Liver (tissue), 9 donors: ENCODE measurements around the gene TARDBP. TPM values are rescaled to one million over a fixed set of nuclear protein-coding genes. Genes with fewer than 3 reads are reported as not detected.
"Not testable (repeated sequence)": the region's sequence is repeated elsewhere in the genome, so short reads cannot be mapped to it uniquely, and the experiment has no call there.

Source experiments
- DNase-seq: peaks from one replicate; pipeline ENCODE4 v3.0.0-alpha.2; 2017; ENCODE audit warnings: low spot score
- H3K27ac ChIP-seq, 2 donors: one replicate each; pipeline ENCODE4 v1.7.0; 2013; ENCODE audit warnings: inconsistent platforms in 2 of 2, low read length in 2 of 2, control low read depth in 1 of 2, low read depth in 1 of 2, mild to moderate bottlenecking in 1 of 2
- H3K27me3 ChIP-seq, 4 donors: one replicate each; pipeline versions ENCODE4 v1.6.1 to v1.7.0; 2013; ENCODE audit warnings: low read length in 3 of 4, inconsistent platforms in 1 of 4, mild to moderate bottlenecking in 1 of 4, moderate library complexity in 1 of 4; ENCODE audit not compliant: control insufficient read depth in 4 of 4, insufficient read depth in 4 of 4
- H3K36me3 ChIP-seq, 4 donors: one replicate each; pipeline versions ENCODE4 v1.6.1 to v1.7.0; 2013; ENCODE audit warnings: low read length in 3 of 4, mild to moderate bottlenecking in 3 of 4, low read depth in 1 of 4, moderate library complexity in 1 of 4; ENCODE audit not compliant: control insufficient read depth in 4 of 4, insufficient read depth in 3 of 4
- H3K4me1 ChIP-seq, 4 donors: one replicate each; pipeline versions ENCODE4 v1.6.1 to v1.7.0; 2013; ENCODE audit warnings: low read length in 3 of 4, mild to moderate bottlenecking in 3 of 4, moderate library complexity in 1 of 4; ENCODE audit not compliant: control insufficient read depth in 4 of 4, insufficient read depth in 4 of 4
- H3K4me3 ChIP-seq, 3 donors: one replicate each; pipeline versions ENCODE4 v1.6.1 to v1.7.0; 2013; ENCODE audit warnings: low read length in 3 of 3, control low read depth in 1 of 3, low read depth in 1 of 3, mild to moderate bottlenecking in 1 of 3
- H3K9ac ChIP-seq, 2 donors: one replicate each; pipeline ENCODE4 v1.7.0; 2013; ENCODE audit warnings: low read length in 2 of 2, mild to moderate bottlenecking in 2 of 2, moderate library complexity in 2 of 2, control low read depth in 1 of 2, low read depth in 1 of 2
- H3K9me3 ChIP-seq, 4 donors: one replicate each; pipeline versions ENCODE4 v1.6.1 to v1.7.0; 2013; ENCODE audit warnings: low read length in 3 of 4; ENCODE audit not compliant: control insufficient read depth in 4 of 4
- EGR1 ChIP-seq, 2 donors: IDR thresholded peaks; 2 replicates each; pipeline ENCODE4 v1.6.1; 2016 to 2018; ENCODE audit warnings: antibody characterized with exemption in 2 of 2, low read depth in 2 of 2
- JUND ChIP-seq, 2 donors: IDR thresholded peaks; 2 replicates each; pipeline ENCODE4 v1.6.1; 2016; ENCODE audit warnings: antibody characterized with exemption in 2 of 2
- NR2F2 ChIP-seq: IDR thresholded peaks from 2 replicates; pipeline ENCODE4 v1.6.1; 2016; ENCODE audit warnings: antibody characterized with exemption
- RAD21 ChIP-seq, 2 donors: IDR thresholded peaks; 2 replicates each; pipeline ENCODE4 v1.6.1; 2016; ENCODE audit warnings: antibody characterized with exemption in 2 of 2, mild to moderate bottlenecking in 2 of 2
- RXRA ChIP-seq, 2 donors: IDR thresholded peaks; 2 replicates each; pipeline ENCODE4 v1.6.1; 2017 to 2018; ENCODE audit warnings: antibody characterized with exemption in 2 of 2, mild to moderate bottlenecking in 1 of 2
- TAF1 ChIP-seq: conservative IDR thresholded peaks from 2 replicates; pipeline ENCODE4 v1.6.1; 2016; ENCODE audit warnings: antibody characterized with exemption, mild to moderate bottlenecking
- YY1 ChIP-seq: IDR thresholded peaks from 2 replicates; pipeline ENCODE4 v1.6.1; 2016; ENCODE audit warnings: antibody characterized with exemption, mild to moderate bottlenecking
- WGBS: extraction: QIAGEN DNeasy Blood & Tissue Kit; methylation state at CpG from one replicate; pipeline ENCODE4 v1.1.7; 2013; 5-methylcytosine and 5-hydroxymethylcytosine counted together
- polyA plus RNA-seq, 2 donors: library from polyadenylated mRNA; stranded (reverse) in 1 of 2; unstranded in 1 of 2; fragments of 200-250 nt in 1 of 2; fragments of >200 nt in 1 of 2; fragmentation: Nextera tagmentation in 1 of 2; extraction: Ambion mirVana in 1 of 2; gene quantifications; one replicate each; pipeline versions ENCODE4 v1.2.1 to v1.2.3, GENCODE V29; 2013 to 2015
- total RNA-seq, 2 donors: library from RNA; depleted of rRNA; stranded (reverse); fragments of >200 nt; gene quantifications; one replicate each; pipeline ENCODE4 v1.2.3, GENCODE V29; 2014
- TF ChIP-seq, protein P1 (sequence below): fragments of 150-350 bp; IDR thresholded peaks from 2 replicates; pipeline ENCODE4 v1.5.1; 2017; ENCODE audit warnings: improper control_type of control experiment, low read depth, low read length; ENCODE audit not compliant: missing input control
- TF ChIP-seq, protein P2 (sequence below): IDR thresholded peaks from 2 replicates; pipeline ENCODE4 v1.6.1; 2016; ENCODE audit warnings: antibody characterized with exemption, mild to moderate bottlenecking
- TF ChIP-seq, protein P3 (sequence below): IDR thresholded peaks from 2 replicates; pipeline ENCODE4 v1.6.1; 2016; ENCODE audit warnings: antibody characterized with exemption
- TF ChIP-seq, protein P4 (sequence below): IDR thresholded peaks from 2 replicates; pipeline ENCODE4 v1.6.1; 2016; ENCODE audit warnings: antibody characterized with exemption
- donor health status: healthy.
- donor health status: healthy.
- donor health status: healthy.
- donor health status: healthy.
- donor health status: healthy.

TARDBP gene
- total and polyA plus RNA-seq, 4 donors: 44.4 to 87.6 (median 79.2) TPM

DNA sequence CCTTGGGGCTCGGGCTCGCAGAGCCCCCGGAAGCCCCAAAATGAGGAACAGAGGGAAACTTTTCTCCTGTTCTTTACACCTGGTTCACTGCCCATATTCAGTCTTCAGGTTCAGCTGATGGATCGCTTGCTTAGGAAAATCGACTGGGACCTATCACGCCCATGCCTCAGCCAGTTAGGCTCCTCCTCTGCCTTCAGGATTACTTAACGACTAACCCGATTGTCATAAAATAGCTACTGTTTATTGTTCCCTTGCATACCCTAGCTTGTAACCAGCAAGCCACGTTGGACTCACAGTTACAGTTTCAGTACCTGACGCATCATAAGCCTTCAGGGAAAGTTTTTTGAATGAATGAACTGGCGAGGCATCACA, 692 bp downstream of the TARDBP start:
- DNase-seq: no peak
- peaks cover 9 to 24% (median 18%) of the 10 kb centered on the region in 4 donors for H3K4me1 ChIP-seq
- peak overlapping the region; percentile 92 to 96 for H3K27ac ChIP-seq
- H3K27me3 ChIP-seq: no peaks in the 10 kb centered on the region
- peaks cover 6 to 26% (median 21%) of the 10 kb centered on the region in 4 donors for H3K36me3 ChIP-seq
- H3K9me3 ChIP-seq: no peaks in the 10 kb centered on the region
- WGBS: 2% methylated on average over 11 of the region's 11 CpGs
- H3K9ac ChIP-seq: peak overlapping the region; percentile 83 to 86
- TF ChIP-seq, protein P1, sequence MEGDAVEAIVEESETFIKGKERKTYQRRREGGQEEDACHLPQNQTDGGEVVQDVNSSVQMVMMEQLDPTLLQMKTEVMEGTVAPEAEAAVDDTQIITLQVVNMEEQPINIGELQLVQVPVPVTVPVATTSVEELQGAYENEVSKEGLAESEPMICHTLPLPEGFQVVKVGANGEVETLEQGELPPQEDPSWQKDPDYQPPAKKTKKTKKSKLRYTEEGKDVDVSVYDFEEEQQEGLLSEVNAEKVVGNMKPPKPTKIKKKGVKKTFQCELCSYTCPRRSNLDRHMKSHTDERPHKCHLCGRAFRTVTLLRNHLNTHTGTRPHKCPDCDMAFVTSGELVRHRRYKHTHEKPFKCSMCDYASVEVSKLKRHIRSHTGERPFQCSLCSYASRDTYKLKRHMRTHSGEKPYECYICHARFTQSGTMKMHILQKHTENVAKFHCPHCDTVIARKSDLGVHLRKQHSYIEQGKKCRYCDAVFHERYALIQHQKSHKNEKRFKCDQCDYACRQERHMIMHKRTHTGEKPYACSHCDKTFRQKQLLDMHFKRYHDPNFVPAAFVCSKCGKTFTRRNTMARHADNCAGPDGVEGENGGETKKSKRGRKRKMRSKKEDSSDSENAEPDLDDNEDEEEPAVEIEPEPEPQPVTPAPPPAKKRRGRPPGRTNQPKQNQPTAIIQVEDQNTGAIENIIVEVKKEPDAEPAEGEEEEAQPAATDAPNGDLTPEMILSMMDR: no peak
- TF ChIP-seq, protein P2, sequence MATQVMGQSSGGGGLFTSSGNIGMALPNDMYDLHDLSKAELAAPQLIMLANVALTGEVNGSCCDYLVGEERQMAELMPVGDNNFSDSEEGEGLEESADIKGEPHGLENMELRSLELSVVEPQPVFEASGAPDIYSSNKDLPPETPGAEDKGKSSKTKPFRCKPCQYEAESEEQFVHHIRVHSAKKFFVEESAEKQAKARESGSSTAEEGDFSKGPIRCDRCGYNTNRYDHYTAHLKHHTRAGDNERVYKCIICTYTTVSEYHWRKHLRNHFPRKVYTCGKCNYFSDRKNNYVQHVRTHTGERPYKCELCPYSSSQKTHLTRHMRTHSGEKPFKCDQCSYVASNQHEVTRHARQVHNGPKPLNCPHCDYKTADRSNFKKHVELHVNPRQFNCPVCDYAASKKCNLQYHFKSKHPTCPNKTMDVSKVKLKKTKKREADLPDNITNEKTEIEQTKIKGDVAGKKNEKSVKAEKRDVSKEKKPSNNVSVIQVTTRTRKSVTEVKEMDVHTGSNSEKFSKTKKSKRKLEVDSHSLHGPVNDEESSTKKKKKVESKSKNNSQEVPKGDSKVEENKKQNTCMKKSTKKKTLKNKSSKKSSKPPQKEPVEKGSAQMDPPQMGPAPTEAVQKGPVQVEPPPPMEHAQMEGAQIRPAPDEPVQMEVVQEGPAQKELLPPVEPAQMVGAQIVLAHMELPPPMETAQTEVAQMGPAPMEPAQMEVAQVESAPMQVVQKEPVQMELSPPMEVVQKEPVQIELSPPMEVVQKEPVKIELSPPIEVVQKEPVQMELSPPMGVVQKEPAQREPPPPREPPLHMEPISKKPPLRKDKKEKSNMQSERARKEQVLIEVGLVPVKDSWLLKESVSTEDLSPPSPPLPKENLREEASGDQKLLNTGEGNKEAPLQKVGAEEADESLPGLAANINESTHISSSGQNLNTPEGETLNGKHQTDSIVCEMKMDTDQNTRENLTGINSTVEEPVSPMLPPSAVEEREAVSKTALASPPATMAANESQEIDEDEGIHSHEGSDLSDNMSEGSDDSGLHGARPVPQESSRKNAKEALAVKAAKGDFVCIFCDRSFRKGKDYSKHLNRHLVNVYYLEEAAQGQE: no peak
- TF ChIP-seq RXRA (IDR thresholded peaks at IDR 0.05) (no peak), YY1 (no peak), JUND (IDR thresholded peaks at IDR 0.05) (no peak), TAF1 (no peak)
- TF ChIP-seq, protein P3, sequence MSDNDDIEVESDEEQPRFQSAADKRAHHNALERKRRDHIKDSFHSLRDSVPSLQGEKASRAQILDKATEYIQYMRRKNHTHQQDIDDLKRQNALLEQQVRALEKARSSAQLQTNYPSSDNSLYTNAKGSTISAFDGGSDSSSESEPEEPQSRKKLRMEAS: no peak
- H3K4me3 ChIP-seq: peak overlapping the region; percentile 60 to 87 (median 85)

DNA sequence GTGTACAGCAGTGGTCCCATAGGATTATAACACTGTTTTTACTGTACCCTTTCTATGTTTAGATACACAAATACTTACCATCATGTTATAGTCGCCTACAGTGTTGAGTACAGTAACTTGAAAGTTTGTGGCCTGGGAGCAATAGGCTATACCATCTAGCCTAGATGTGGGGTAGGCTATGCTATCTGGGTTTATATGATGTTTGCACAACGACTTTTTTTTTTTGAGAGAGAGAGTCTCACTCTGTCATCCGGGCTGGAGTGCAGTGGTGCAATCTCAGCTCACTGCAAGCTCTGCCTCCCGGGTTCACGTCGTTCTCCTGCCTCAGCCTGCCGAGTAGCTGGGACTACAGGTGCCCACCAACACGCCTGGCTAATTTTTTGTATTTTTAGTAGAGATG, 6.9 kb downstream of the TARDBP start:
- H3K27me3 ChIP-seq, H3K4me1 ChIP-seq, H3K9ac ChIP-seq, H3K4me3 ChIP-seq, H3K27ac ChIP-seq, DNase-seq, H3K9me3 ChIP-seq: not testable (repeated sequence)
- 72% methylated on average over 8 of the region's 8 CpGs for WGBS
- peaks cover 9 to 71% (median 58%) of the 10 kb centered on the region in 4 donors for H3K36me3 ChIP-seq

DNA sequence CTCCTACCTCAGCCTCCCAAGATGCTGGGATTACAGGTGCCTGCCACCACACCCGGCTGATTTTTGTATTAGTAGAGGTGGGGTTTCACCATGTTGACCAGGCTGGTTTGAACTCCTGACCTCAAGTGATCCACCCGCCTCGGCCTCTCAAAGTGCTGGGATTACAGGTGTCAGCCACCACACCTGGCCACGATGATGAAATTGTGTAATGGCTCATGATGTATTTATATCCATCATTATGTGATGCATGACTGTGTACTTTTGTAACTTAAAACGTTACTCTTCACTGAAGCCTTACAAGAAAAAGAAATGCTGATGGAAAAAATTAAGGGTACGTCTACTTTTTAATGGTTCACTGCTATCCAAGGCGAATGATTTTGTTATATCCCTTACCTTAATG, 7.5 kb downstream of the TARDBP start:
- H3K27ac ChIP-seq: no peak overlapping the region
- H3K4me1 ChIP-seq: peaks cover 0 to 3% (median 1%) of the 10 kb centered on the region in 4 donors
- WGBS: 89% methylated on average over 7 of the region's 7 CpGs

More for the DNA sequence above, 7.5 kb downstream of the TARDBP start:
- TF ChIP-seq EGR1 (IDR thresholded peaks at IDR 0.05; ENCODE audit: low read depth in 2 of 2) (no peak), RXRA (IDR thresholded peaks at IDR 0.05) (no peak), JUND (IDR thresholded peaks at IDR 0.05) (no peak), NR2F2 (no peak), TAF1 (no peak), RAD21 (IDR thresholded peaks at IDR 0.05) (no peak)
- TF ChIP-seq, protein P3: no peak
- TF ChIP-seq, protein P2: no peak
- TF ChIP-seq, protein P1: no peak
- TF ChIP-seq, protein P4, sequence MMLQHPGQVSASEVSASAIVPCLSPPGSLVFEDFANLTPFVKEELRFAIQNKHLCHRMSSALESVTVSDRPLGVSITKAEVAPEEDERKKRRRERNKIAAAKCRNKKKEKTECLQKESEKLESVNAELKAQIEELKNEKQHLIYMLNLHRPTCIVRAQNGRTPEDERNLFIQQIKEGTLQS: no peak
- Histone ChIP-seq H3K36me3 (peaks cover 9 to 75% (median 61%) of the 10 kb centered on the region in 4 donors), H3K9ac (no peak overlapping the region), H3K4me3 (no peak overlapping the region), H3K9me3 (no peaks in the 10 kb centered on the region), H3K27me3 (no peaks in the 10 kb centered on the region)
- DNase-seq: no peak
